SU-DHL-6 (cell line): ENCODE results near the gene HSD11B2.

Experiments
- H2AFZ ChIP-seq: fragments of 200-600 bp; sonication (generic); 2 replicates; pipeline ENCODE4 v1.6.1; 2014; ENCODE audit warnings: low read depth, mild to moderate bottlenecking, moderate library complexity, mixed read lengths, antibody characterized with exemption, low read length; ENCODE audit not compliant: severe bottlenecking
- H3F3A ChIP-seq: fragments of 200-600 bp; shearing (Covaris generic); 2 replicates; pipeline ENCODE4 v1.6.0; 2016; ENCODE audit warnings: antibody characterized with exemption, mild to moderate bottlenecking; ENCODE audit not compliant: insufficient read depth
- H3K27ac ChIP-seq: fragments of 200-600 bp; sonication (generic); 2 replicates; pipeline ENCODE4 v1.5.1; 2016; ENCODE audit warnings: low read depth, mild to moderate bottlenecking, low read length, moderate library complexity, mixed read lengths
- H3K27me3 ChIP-seq: fragments of 200-600 bp; sonication (generic), shearing (Covaris generic); 2 replicates; pipeline ENCODE4 v1.6.0; 2014; ENCODE audit warnings: mild to moderate bottlenecking, low read length
- H3K36me3 ChIP-seq: fragments of 200-600 bp; sonication (generic); 2 replicates; pipeline ENCODE4 v1.6.1; 2014; ENCODE audit warnings: mild to moderate bottlenecking, low read length, mixed read lengths
- H3K4me2 ChIP-seq: fragments of 300-600, 200-600 bp; shearing (Covaris generic), sonication (generic); 2 replicates; pipeline ENCODE4 v1.6.0; 2014; ENCODE audit warnings: low read length, low read depth, mild to moderate bottlenecking; ENCODE audit not compliant: poor library complexity, severe bottlenecking
- H3K4me3 ChIP-seq: fragments of 200-600 bp; sonication (generic); 2 replicates; pipeline ENCODE4 v1.5.1; 2014; ENCODE audit warnings: antibody characterized with exemption, low read length, mild to moderate bottlenecking, mixed read lengths; ENCODE audit not compliant: insufficient read depth, poor library complexity, severe bottlenecking
- H3K79me2 ChIP-seq: fragments of 200-600 bp; sonication (generic); 2 replicates; pipeline ENCODE4 v1.6.1; 2014; ENCODE audit warnings: mild to moderate bottlenecking, low read length, moderate library complexity; ENCODE audit not compliant: insufficient read depth
- H3K9ac ChIP-seq: fragments of 200-600 bp; sonication (generic); 2 replicates; pipeline ENCODE4 v1.7.0; 2014; ENCODE audit warnings: mild to moderate bottlenecking, low read length
- H3K9me2 ChIP-seq: fragments of 200-600 bp; sonication (generic); replicated peaks from 2 replicates; pipeline ENCODE4 v1.6.1; 2014; ENCODE audit warnings: low read length; ENCODE audit not compliant: insufficient read depth
- H3K9me3 ChIP-seq: fragments of 200-600 bp; sonication (generic); 2 replicates; pipeline ENCODE4 v1.6.1; 2014; ENCODE audit warnings: low read length, mixed read lengths; ENCODE audit not compliant: insufficient read depth
- H4K20me1 ChIP-seq: fragments of 200-600 bp; sonication (generic); 2 replicates; pipeline ENCODE4 v1.6.1; 2014; ENCODE audit warnings: low read depth, mild to moderate bottlenecking, antibody characterized with exemption, low read length, moderate library complexity, mixed read lengths
- EZH2phosphoT487 ChIP-seq: fragments of 200-600 bp; sonication (generic), shearing (Covaris generic); conservative IDR thresholded peaks from 2 replicates; pipeline ENCODE4 v1.6.1; 2018; ENCODE audit warnings: mild to moderate bottlenecking, antibody characterized with exemption, low read length, moderate library complexity, mixed read lengths
- TF ChIP-seq, protein P1 (sequence below): fragments of 200-600 bp; sonication (generic); IDR thresholded peaks from one replicate; pipeline ENCODE4 v1.5.1; 2017; ENCODE audit warnings: antibody characterized with exemption, mild to moderate bottlenecking, low read length, moderate library complexity; ENCODE audit not compliant: insufficient read depth, poor library complexity, severe bottlenecking

The HSD11B2 gene

GRCh38 chr16:67429053-67429798 is 1.7 kb upstream of the HSD11B2 start:
- Histone ChIP-seq H2AFZ (no peak overlapping the region), H3K36me3 (no peaks in the 10 kb centered on the region), H3K9ac (no peak overlapping the region), H3K27ac (no peak overlapping the region), H4K20me1 (no peaks in the 10 kb centered on the region), H3K9me2 (no peaks in the 10 kb centered on the region), H3K4me3 (no peak overlapping the region), H3F3A (no peaks in the 10 kb centered on the region), H3K79me2 (no peaks in the 10 kb centered on the region), H3K9me3 (no peaks in the 10 kb centered on the region), H3K27me3 (no peaks in the 10 kb centered on the region), H3K4me2 (no peak overlapping the region)
- no peak for TF ChIP-seq EZH2phosphoT487
- TF ChIP-seq, protein P1, sequence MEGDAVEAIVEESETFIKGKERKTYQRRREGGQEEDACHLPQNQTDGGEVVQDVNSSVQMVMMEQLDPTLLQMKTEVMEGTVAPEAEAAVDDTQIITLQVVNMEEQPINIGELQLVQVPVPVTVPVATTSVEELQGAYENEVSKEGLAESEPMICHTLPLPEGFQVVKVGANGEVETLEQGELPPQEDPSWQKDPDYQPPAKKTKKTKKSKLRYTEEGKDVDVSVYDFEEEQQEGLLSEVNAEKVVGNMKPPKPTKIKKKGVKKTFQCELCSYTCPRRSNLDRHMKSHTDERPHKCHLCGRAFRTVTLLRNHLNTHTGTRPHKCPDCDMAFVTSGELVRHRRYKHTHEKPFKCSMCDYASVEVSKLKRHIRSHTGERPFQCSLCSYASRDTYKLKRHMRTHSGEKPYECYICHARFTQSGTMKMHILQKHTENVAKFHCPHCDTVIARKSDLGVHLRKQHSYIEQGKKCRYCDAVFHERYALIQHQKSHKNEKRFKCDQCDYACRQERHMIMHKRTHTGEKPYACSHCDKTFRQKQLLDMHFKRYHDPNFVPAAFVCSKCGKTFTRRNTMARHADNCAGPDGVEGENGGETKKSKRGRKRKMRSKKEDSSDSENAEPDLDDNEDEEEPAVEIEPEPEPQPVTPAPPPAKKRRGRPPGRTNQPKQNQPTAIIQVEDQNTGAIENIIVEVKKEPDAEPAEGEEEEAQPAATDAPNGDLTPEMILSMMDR: no peak

- H3K9me2 ChIP-seq: no peaks in the 10 kb centered on the region
- H2AFZ ChIP-seq: peak overlapping the region; percentile 77
- H3K4me3 ChIP-seq: peak overlapping the region; percentile 64
- no peaks in the 10 kb centered on the region for H3K36me3 ChIP-seq
- H3K79me2 ChIP-seq: no peaks in the 10 kb centered on the region
- no peaks in the 10 kb centered on the region for H3K27me3 ChIP-seq
- no peak overlapping the region for H3K27ac ChIP-seq
- TF ChIP-seq, protein P1: no peak
- TF ChIP-seq EZH2phosphoT487: no peak
- H3F3A ChIP-seq: no peaks in the 10 kb centered on the region
- no peaks in the 10 kb centered on the region for H4K20me1 ChIP-seq
- peak overlapping the region; percentile 55 for H3K9ac ChIP-seq
- H3K4me2 ChIP-seq: peak overlapping the region; percentile 73
- no peaks in the 10 kb centered on the region for H3K9me3 ChIP-seq
Measured at GRCh38 chr16:67429799-67430503, 970 bp upstream of the HSD11B2 start.

GRCh38 chr16:67430504-67430976 is 381 bp upstream of the HSD11B2 start:
- Histone ChIP-seq H4K20me1 (no peaks in the 10 kb centered on the region), H3K27ac (no peak overlapping the region), H3K79me2 (no peaks in the 10 kb centered on the region), H3K9me2 (no peaks in the 10 kb centered on the region), H3K4me2 (peak overlapping the region; percentile 73), H3K4me3 (peak overlapping the region; percentile 64), H3F3A (no peaks in the 10 kb centered on the region), H3K27me3 (no peaks in the 10 kb centered on the region), H3K9me3 (no peaks in the 10 kb centered on the region), H3K9ac (peak overlapping the region; percentile 55), H3K36me3 (no peaks in the 10 kb centered on the region), H2AFZ (peak overlapping the region; percentile 77)
- TF ChIP-seq, protein P1: no peak
- no peak for TF ChIP-seq EZH2phosphoT487
